HEK293 (cell line): ENCODE measurements around the gene RSPRY1.
A peak's percentile ranks its signal among the peaks of the same experiment; 100 is the strongest.

Experiments used
- HOXA7 ChIP-seq: sonication (generic); formaldehyde crosslinking; IDR thresholded peaks from 2 replicates; pipeline ENCODE4 v1.8.1; 2022; ENCODE audit warnings: missing genetic modification reagents, borderline replicate concordance
- PRDM10 ChIP-seq: fragments of 450-650 bp; formaldehyde crosslinking; IDR thresholded peaks from 2 replicates; pipeline ENCODE4 v1.5.1; 2016; ENCODE audit warnings: missing biosample characterization, missing genetic modification characterization
- ZBTB1 ChIP-seq: fragments of 450-650 bp; formaldehyde crosslinking; IDR thresholded peaks from 2 replicates; pipeline ENCODE4 v1.5.1; 2016; ENCODE audit warnings: missing biosample characterization, missing genetic modification characterization
- ZSCAN16 ChIP-seq: fragments of 450-650 bp; formaldehyde crosslinking; IDR thresholded peaks from 2 replicates; pipeline ENCODE4 v1.5.1; 2016; ENCODE audit warnings: missing biosample characterization, missing genetic modification characterization

The RSPRY1 gene

GRCh38 chr16:57289391-57290257 is 103.5 kb downstream of the RSPRY1 start (continued):
- TF ChIP-seq PRDM10 (tag by site-specific recombination) (0 out of 2 replicates have a peak, but pooled peaks have one; percentile 42), ZBTB1 (no peak), HOXA7 (CRISPR knock-in tag) (no peak), ZSCAN16 (no peak)
- TF ChIP-seq, all 188 proteins: peak for 2
